ENCODE data around the gene TP73.

The TP73 gene

GRCh38 chr1:3693321-3693720, 41.0 kb downstream of the TP73 start:
- FAIRE-seq (no peak), DNase-seq (ENCODE audit: insufficient read length, low spot score) (no peak)
- TF ChIP-seq POLR2A (IDR thresholded peaks at IDR 0.05; ENCODE audit: low read depth, low read length): no peak

- DNase-seq (ENCODE audit: insufficient read length, low spot score) (peak; percentile 41), FAIRE-seq (no peak)
- TF ChIP-seq POLR2A (IDR thresholded peaks at IDR 0.05; ENCODE audit: low read depth, low read length): no peak
Observed at GRCh38 chr1:3695326-3696217, 43.3 kb downstream of the TP73 start.

DNA sequence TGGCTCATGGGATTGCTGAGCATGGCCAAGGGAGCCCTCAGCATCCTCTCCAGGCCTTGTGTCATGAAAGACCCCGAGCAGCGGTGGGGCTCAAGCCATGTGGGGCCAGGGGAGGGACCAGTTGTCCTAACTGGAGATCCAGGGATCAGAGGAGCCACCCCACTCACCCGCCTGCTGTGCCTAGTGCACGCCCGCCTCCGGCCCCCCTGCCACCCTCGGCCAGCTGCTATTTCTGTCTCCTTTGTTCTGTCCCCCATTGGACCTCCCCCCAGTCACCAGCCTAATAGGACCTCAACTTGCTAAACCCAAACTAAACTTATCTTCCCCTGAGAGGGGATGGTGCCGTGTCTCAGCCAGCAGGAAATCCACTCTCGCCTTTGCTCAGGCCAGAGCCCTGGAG, 44.4 kb downstream of the TP73 start:
- FAIRE-seq (no peak), DNase-seq (ENCODE audit: insufficient read length, low spot score) (no peak)
- no peak for TF ChIP-seq POLR2A (IDR thresholded peaks at IDR 0.05; ENCODE audit: low read depth, low read length)

DNA sequence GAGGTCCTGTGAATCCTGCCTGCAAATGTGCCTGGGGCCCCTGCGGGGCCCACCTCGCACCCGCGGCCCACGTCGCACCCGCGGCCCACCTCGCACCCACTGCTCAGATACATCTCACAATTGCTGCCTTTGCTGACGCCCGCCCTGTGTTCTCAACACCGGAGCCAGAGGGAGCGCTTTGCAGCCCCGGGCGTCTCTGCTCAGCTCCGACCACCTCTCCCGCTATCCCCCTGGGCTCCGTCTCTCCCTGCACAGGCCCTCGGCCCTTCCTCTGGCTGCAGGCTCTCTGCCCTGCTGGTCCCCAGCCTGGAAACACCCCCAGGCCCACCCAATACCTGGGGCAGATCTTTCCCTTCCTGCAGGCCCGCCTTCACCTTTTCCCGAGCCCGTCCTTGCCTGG, 44.8 kb downstream of the TP73 start:
- no peak for FAIRE-seq
- no peak for TF ChIP-seq POLR2A (IDR thresholded peaks at IDR 0.05; ENCODE audit: low read depth, low read length)
- no peak for DNase-seq (ENCODE audit: insufficient read length, low spot score)

DNA sequence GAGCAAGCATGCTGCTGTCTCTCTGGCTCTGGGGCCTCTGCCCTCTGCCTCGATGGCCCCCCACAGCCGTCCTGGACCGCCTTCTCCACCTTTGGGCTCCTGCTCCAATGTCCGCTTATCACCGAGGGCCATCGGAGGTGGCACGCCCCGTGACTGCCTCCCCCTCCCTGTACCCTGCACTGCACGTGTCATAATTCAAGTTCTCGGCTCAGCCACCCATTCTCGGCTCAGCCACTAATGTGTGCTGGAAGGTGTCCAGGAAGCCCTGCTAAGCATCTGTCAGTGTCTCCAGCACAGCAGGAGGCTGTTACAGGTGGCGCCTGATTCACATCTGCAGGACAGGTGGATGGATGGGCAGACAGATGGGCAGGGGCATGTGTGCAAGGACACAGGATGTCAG, 45.5 kb downstream of the TP73 start:
- no peak for TF ChIP-seq POLR2A (IDR thresholded peaks at IDR 0.05; ENCODE audit: low read depth, low read length)
- FAIRE-seq (no peak), DNase-seq (ENCODE audit: insufficient read length, low spot score) (no peak)

GRCh38 chr1:3698660-3699408, 46.5 kb downstream of the TP73 start:
- no peak for DNase-seq (ENCODE audit: insufficient read length, low spot score)
- no peak for TF ChIP-seq POLR2A (IDR thresholded peaks at IDR 0.05; ENCODE audit: low read depth, low read length)
- FAIRE-seq: no peak

DNA sequence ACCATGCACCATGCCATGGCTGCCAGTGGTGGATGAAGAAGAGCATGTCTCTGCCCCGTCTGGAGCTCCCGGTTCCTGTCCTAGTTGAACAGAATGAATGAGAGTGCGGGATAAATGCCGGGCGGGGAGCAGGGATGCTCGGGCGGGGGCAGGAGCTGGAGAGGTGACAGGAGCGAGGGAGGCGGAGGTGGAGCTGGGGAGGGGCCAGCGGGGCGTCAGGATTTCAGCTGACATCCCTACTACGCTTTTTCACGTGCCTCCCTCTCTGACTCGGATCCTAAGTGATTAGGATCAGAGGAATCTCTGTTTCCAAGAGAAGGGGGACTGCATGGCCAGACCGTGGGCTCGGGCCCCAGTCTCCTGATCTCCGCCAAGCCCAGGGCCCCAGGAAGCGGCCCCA, 47.3 kb downstream of the TP73 start:
- FAIRE-seq (no peak), DNase-seq (ENCODE audit: insufficient read length, low spot score) (no peak)
- TF ChIP-seq POLR2A (IDR thresholded peaks at IDR 0.05; ENCODE audit: low read depth, low read length): no peak

GRCh38 chr1:3700631-3701030, 48.3 kb downstream of the TP73 start:
- DNase-seq (ENCODE audit: insufficient read length, low spot score) (no peak), FAIRE-seq (no peak)
- no peak for TF ChIP-seq POLR2A (IDR thresholded peaks at IDR 0.05; ENCODE audit: low read depth, low read length)

DNA sequence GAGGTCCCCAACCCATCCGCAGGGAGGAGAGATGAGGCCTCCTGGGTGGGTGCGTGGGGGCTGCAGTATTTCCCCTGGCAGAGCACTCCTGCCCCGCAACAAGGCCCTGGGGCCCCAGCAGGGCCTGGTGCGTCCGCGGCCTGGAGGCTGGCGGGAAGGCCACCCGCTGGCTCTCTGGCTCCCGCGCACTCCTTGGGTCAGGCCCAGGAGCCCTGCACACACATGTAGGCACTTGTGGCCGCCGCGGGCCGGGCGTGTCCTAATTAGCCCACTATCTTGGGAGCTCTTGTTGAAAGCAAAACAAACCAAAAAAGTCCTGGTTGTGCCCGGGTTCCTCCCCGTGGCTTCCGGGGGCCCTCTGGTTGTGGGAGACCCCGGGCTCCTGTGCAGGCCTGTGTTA, 50.2 kb downstream of the TP73 start:
- DNase-seq (ENCODE audit: insufficient read length, low spot score) (no peak), FAIRE-seq (no peak)
- no peak for TF ChIP-seq POLR2A (IDR thresholded peaks at IDR 0.05; ENCODE audit: low read depth, low read length)

DNA sequence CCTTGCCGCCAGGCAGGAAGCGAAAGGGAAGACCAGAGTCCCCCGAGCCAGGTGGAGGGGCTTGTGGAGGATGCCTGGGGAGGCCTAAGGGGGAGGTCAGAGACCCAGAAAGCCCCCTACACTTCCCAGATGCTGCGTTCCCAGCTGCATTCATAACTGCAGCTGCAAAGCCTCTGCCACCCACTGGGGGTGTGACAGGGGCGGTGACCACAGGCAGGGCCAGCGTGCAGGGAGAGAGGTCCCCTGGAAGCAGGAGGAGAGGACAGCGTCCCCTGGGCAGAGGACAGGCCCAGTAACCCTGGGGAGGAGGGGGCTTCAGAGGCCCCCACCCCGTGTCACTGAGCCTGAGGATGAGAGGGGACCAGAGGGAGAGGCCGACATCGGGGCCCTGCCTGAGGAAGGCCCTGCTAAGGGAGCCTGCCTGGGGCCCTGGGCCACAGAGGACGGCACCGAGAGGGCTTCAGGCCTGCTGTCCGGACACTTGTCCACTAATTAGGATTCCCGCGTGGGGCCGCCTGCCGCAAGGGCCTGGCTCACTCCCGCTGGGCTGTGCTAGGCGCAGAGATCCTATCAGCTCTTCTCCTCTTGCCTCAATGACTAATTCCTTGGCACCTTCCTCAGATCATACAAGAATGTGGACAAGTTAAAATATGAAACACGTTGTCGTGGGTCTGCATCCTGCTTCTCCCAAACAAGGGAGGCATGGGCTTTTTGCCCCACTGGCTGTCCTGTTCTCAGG, 50.8 kb downstream of the TP73 start:
- no peak for DNase-seq (ENCODE audit: insufficient read length, low spot score)
- no peak for FAIRE-seq
- no peak for TF ChIP-seq POLR2A (IDR thresholded peaks at IDR 0.05; ENCODE audit: low read depth, low read length)

DNA sequence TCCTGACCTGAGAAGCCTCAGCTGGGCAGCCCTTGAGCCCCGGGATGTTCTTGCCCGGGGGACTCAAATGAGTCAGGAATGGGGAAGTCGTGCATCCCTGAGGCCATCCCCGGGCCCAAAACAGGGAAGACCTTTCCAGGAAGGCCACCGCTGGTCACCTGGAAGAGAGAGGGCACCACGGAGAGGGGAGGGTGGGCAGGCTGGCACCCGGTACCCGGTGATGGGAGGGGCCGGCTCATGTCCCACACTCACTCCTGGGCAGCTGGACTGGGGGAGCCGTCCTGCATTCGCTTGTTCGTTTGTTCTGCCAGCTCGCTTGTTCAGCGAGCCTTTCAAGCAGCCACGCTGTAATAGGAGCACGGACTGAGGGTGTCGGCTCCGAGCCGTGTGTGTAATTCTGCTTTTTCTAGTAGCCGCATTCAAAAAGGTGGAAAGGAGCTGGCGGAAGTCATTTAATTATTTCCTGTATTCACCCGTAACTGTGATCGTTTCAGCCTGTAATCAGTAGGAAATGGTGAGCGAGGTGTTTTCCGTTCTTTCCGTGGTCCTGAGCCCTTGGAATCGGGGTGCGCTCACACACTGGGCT, 51.6 kb downstream of the TP73 start:
- no peak for FAIRE-seq
- DNase-seq (ENCODE audit: insufficient read length, low spot score): no peak

GRCh38 chr1:3705341-3705950, 53.1 kb downstream of the TP73 start:
- TF ChIP-seq POLR2A (IDR thresholded peaks at IDR 0.05; ENCODE audit: low read depth, low read length): no peak
- FAIRE-seq: no peak
- DNase-seq (ENCODE audit: insufficient read length, low spot score): no peak

More for the DNA sequence above, 51.6 kb downstream of the TP73 start:
- TF ChIP-seq POLR2A (IDR thresholded peaks at IDR 0.05; ENCODE audit: low read depth, low read length): no peak

- no peak for TF ChIP-seq POLR2A (IDR thresholded peaks at IDR 0.05; ENCODE audit: low read depth, low read length)
- DNase-seq (ENCODE audit: insufficient read length, low spot score): no peak
- no peak for FAIRE-seq
Observed at GRCh38 chr1:3706651-3707297, 54.5 kb downstream of the TP73 start.

Data from H54 (cell line).